Transverse colon (tissue), 4 donors: ENCODE results near the gene TUG1. TPM values are rescaled to one million over a fixed set of nuclear protein-coding genes. Genes with fewer than 3 reads are reported as not detected.

Experiments used
- DNase-seq: peaks from one replicate; pipeline ENCODE4 v3.0.0-alpha.2; 2019
- H3K27ac ChIP-seq, 4 donors: fragments of 200-600 bp; sonication (generic); 2 replicates each; pipeline ENCODE4 v1.5.1; 2016 to 2018; ENCODE audit warnings: inconsistent platforms in 4 of 4
- H3K27me3 ChIP-seq: fragments of 200-600 bp; sonication (generic); 2 replicates; pipeline ENCODE4 v1.5.1; 2017; ENCODE audit warnings: inconsistent platforms
- H3K36me3 ChIP-seq, 4 donors: fragments of 200-600 bp; sonication (generic); 2 replicates each; pipeline ENCODE4 v1.5.1; 2017 to 2019; ENCODE audit warnings: inconsistent platforms in 4 of 4
- H3K4me1 ChIP-seq, 4 donors: fragments of 200-600 bp; sonication (generic); 2 replicates each; pipeline ENCODE4 v1.5.1; 2017 to 2020; ENCODE audit warnings: inconsistent platforms in 4 of 4
- H3K4me3 ChIP-seq, 4 donors: fragments of 200-600 bp; sonication (generic); 1 replicate in 1 of 4; 2 replicates in 3 of 4; pipeline versions ENCODE4 v1.5.1 to v1.6.1; 2017 to 2019; ENCODE audit warnings: inconsistent platforms in 4 of 4
- H3K9me3 ChIP-seq, 2 donors: fragments of 200-600 bp; sonication (generic); 2 replicates each; pipeline ENCODE4 v1.5.1; 2017 to 2019; ENCODE audit warnings: inconsistent platforms in 2 of 2
- CTCF ChIP-seq, 5 experiments: fragments of 200-600 bp in 3 of 5; fragments of 450-650 bp in 2 of 5; sonication (generic) in 3 of 5; IDR thresholded peaks; 1 replicate in 2 of 5; 2 replicates in 3 of 5; pipeline ENCODE4 v1.5.1; 2016 to 2017; ENCODE audit warnings: antibody characterized with exemption in 5 of 5, inconsistent platforms in 3 of 5, mild to moderate bottlenecking in 2 of 5, moderate library complexity in 1 of 5
- EP300 ChIP-seq: sonication (generic); formaldehyde crosslinking; IDR thresholded peaks from one replicate; pipeline ENCODE4 v1.6.1; 2017; ENCODE audit warnings: antibody characterized with exemption, low read depth
- POLR2A ChIP-seq: fragments of 450-650 bp; IDR thresholded peaks from one replicate; pipeline ENCODE4 v1.6.1; 2016; ENCODE audit warnings: antibody characterized with exemption, mild to moderate bottlenecking, moderate library complexity
- POLR2AphosphoS5 ChIP-seq, 3 donors: sonication (generic); formaldehyde crosslinking; IDR thresholded peaks; one replicate each; pipeline ENCODE4 v1.6.1; 2016; ENCODE audit warnings: antibody characterized with exemption in 3 of 3
- WGBS, 2 donors: methylation state at CpG; one replicate each; pipeline ENCODE4 v1.1.5; 2018; ENCODE audit warnings: low coverage in 1 of 2; 5-methylcytosine and 5-hydroxymethylcytosine counted together
- in situ Hi-C, 4 donors: fragments of 200-750 bp; cut with MboI; loops; one replicate each; pipeline versions ENCODE4 v1.15.0 to v1.15.1; 2017; ENCODE audit warnings: low sequenced_read_pairs in 3 of 4, low pct_ligation_motif_present in 1 of 4, low pct_unique_long_range_greater_than_20kb in 1 of 4
- intact Hi-C: fragments of 100-400 bp; cut with DNase I; formaldehyde crosslinking; loops from one replicate; pipeline ENCODE4 v1.15.1; 2023; ENCODE audit warnings: low total_unique reads
- total RNA-seq, 4 donors: library from RNA; depleted of rRNA; stranded (reverse); fragments of >200 nt; gene quantifications; one replicate each; pipeline ENCODE4 v1.1.0, GENCODE V29; 2016

Gene TUG1
- total RNA-seq, 4 donors from 2014 or later = 77.7 to 294 (median 112) TPM

GRCh38 chr22:30922151-30922611 is 46.9 kb upstream of the TUG1 start:
- peak overlapping the region in 3 of 4 donors; percentile 22 to 48 (median 31) for H3K4me3 ChIP-seq

GRCh38 chr22:30923168-30923900 is 45.7 kb upstream of the TUG1 start:
- no peak overlapping the region for H3K27ac ChIP-seq
- DNase-seq = no peak
- TF ChIP-seq EP300 = no peak
- TF ChIP-seq POLR2AphosphoS5 (IDR thresholded peaks at IDR 0.05) = no peak
- no peak for TF ChIP-seq CTCF (IDR thresholded peaks at IDR 0.05)
- TF ChIP-seq POLR2A = no peak
- no peaks in the 10 kb centered on the region for H3K27me3 ChIP-seq
- in situ Hi-C loops = loop anchor here in 1 of 4 donors (25.0 kb wide), 1 partner anchor 286 kb away; the partner anchor contains the start of gene SLC35E4
- peaks cover 0 to 15% (median 6%) of the 10 kb centered on the region in 4 donors for H3K4me1 ChIP-seq
- no peaks in the 10 kb centered on the region for H3K9me3 ChIP-seq
- H3K4me3 ChIP-seq = no peak overlapping the region
- peaks cover 0 to 9% (median 0%) of the 10 kb centered on the region in 4 donors for H3K36me3 ChIP-seq
- intact Hi-C loops = no loop called here
- 94 to 100% methylated on average over 3 to 9 of the region's 9 CpGs for WGBS, 2 donors

More at GRCh38 chr22:30922151-30922611, 46.9 kb upstream of the TUG1 start:
- H3K27ac ChIP-seq = peak overlapping the region; percentile 11 to 71 (median 42)
- no peaks in the 10 kb centered on the region for H3K36me3 ChIP-seq
- 39 to 67% methylated on average over 22 to 34 of the region's 34 CpGs for WGBS, 2 donors
- in situ Hi-C loops (loop anchor here in 1 of 4 donors (25.0 kb wide), 1 partner anchor 285 kb away; the partner anchor contains the start of gene SLC35E4), intact Hi-C loops (no loop called here)
- peaks cover 0 to 15% (median 6%) of the 10 kb centered on the region in 4 donors for H3K4me1 ChIP-seq
- no peaks in the 10 kb centered on the region for H3K9me3 ChIP-seq
- TF ChIP-seq CTCF (IDR thresholded peaks at IDR 0.05) (peak in 1 of 5 experiments; percentile 1), POLR2A (peak; percentile 5), EP300 (no peak), POLR2AphosphoS5 (IDR thresholded peaks at IDR 0.05) (peak; percentile 34 to 44 (median 37))
- DNase-seq = peak; percentile 62
- H3K27me3 ChIP-seq = no peaks in the 10 kb centered on the region

GRCh38 chr22:30925667-30926066 is 43.4 kb upstream of the TUG1 start:
- in situ Hi-C loops = no loop called here
- H3K4me3 ChIP-seq = no peak overlapping the region
- intact Hi-C loops = no loop called here
- no peaks in the 10 kb centered on the region for H3K9me3 ChIP-seq
- no peak for DNase-seq
- peaks cover 0 to 12% (median 0%) of the 10 kb centered on the region in 4 donors for H3K36me3 ChIP-seq
- WGBS, 2 donors = 89% methylated on average over 5 of the region's 5 CpGs; no CpG with 5 or more reads in 1 of the 2 donors
- H3K27ac ChIP-seq = no peak overlapping the region
- TF ChIP-seq CTCF (IDR thresholded peaks at IDR 0.05) (no peak), POLR2A (no peak), POLR2AphosphoS5 (IDR thresholded peaks at IDR 0.05) (no peak), EP300 (no peak)
- no peaks in the 10 kb centered on the region for H3K27me3 ChIP-seq
- H3K4me1 ChIP-seq = peaks cover 0 to 10% (median 5%) of the 10 kb centered on the region in 4 donors

- WGBS, 2 donors = 86 to 89% methylated on average over 1 to 4 of the region's 4 CpGs
- Histone ChIP-seq H3K27ac (no peak overlapping the region), H3K4me3 (no peak overlapping the region), H3K9me3 (no peaks in the 10 kb centered on the region), H3K36me3 (peaks cover 0 to 18% (median 0%) of the 10 kb centered on the region in 4 donors), H3K27me3 (no peaks in the 10 kb centered on the region), H3K4me1 (no peaks in the 10 kb centered on the region)
- DNase-seq = no peak
- in situ Hi-C loops (no loop called here), intact Hi-C loops (no loop called here)
- TF ChIP-seq EP300 (no peak), CTCF (IDR thresholded peaks at IDR 0.05) (no peak), POLR2AphosphoS5 (IDR thresholded peaks at IDR 0.05) (no peak), POLR2A (no peak)
Observed at GRCh38 chr22:30926706-30927105, 42.4 kb upstream of the TUG1 start.
